Measurements from ENCODE around the gene DAAM2.

DAAM2 gene

DNA sequence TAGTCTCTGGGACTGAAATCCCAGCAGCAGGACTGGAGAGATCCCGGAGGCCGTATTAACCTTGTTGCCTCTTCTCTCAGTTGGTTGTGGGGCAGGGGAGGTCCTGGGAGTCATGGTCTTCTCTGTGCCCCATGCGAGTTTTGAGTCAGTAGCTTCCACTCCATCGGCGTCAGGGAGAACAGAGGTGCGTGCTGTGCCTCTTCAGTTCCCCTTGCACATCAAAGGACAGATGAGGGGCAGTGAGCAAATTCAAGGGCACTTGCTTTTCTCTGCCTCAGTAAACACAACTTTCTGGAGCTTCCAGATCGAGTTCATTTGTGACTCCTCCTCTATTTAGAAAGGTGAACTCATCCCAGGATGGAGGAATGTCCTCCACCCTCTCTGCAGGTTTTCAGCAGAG, 93.5 kb downstream of the DAAM2 start:
- peaks cover 20 to 49% of the 10 kb centered on the region in 2 donors for H3K27me3 Mint-ChIP-seq
- H3K4me3 Mint-ChIP-seq, result no peak overlapping the region
- no peak for DNase-seq
- no peaks in the 10 kb centered on the region for H3K4me1 Mint-ChIP-seq
- ATAC-seq (replicated peaks), result no peak
- H3K9me3 Mint-ChIP-seq, result no peaks in the 10 kb centered on the region
- no peaks in the 10 kb centered on the region for H3K36me3 Mint-ChIP-seq
- H3K27ac Mint-ChIP-seq, result no peak overlapping the region

GRCh38 chr6:39886871-39887270, 94.7 kb downstream of the DAAM2 start:
- Mint-ChIP-seq H3K4me3 (no peak overlapping the region), H3K4me1 (no peaks in the 10 kb centered on the region), H3K27me3 (peaks cover 25 to 55% of the 10 kb centered on the region in 2 donors), H3K36me3 (no peaks in the 10 kb centered on the region), H3K9me3 (no peaks in the 10 kb centered on the region), H3K27ac (no peak overlapping the region)
- DNase-seq (no peak), ATAC-seq (replicated peaks) (no peak)

DNA sequence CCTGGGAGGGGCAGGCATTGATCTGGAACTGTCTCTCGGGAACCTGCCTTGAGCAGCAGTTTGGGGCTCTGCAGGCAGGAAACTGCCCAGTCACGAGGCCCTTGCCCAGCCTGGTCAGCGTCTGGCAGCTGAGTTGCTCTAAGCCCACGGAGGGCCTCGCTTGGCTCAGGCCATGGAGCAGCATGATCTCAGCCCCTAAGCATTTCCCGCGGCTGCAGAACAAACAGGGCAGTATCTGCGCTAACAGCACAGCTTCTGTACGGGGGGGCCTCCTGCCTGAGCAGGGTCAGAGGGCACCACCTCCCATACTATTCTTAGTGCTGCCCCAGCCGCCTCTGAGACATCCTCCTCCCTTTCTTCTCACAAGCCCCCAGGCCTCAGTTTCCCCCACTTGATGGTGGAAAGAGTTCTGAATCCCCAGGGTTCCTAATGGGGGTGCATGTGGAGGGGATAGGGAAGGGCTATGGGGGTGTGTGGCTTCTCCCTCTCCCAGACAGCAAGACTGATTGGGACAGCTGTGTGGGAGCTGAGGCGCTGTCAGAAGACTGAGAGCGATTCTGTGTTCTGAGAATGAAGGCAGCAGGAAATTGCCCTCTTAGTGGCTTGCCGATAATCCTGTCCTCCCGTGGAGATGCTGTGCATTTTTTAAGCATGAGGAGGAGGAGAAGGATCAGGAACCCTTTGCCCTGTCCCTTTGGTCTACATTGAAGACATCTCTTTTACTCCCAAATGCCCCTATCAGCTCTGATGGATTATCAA, 95.7 kb downstream of the DAAM2 start:
- Mint-ChIP-seq H3K4me1 (peaks cover 2 to 4% of the 10 kb centered on the region in 2 donors), H3K36me3 (no peaks in the 10 kb centered on the region), H3K27me3 (peaks cover 26 to 48% of the 10 kb centered on the region in 2 donors), H3K4me3 (no peak overlapping the region), H3K9me3 (no peaks in the 10 kb centered on the region), H3K27ac (no peak overlapping the region)
- ATAC-seq (replicated peaks) (no peak), DNase-seq (no peak)

GRCh38 chr6:39889229-39889628, 97.1 kb downstream of the DAAM2 start:
- peaks cover 26 to 48% of the 10 kb centered on the region in 2 donors for H3K27me3 Mint-ChIP-seq
- DNase-seq (no peak), ATAC-seq (replicated peaks) (no peak)
- peaks cover 2 to 4% of the 10 kb centered on the region in 2 donors for H3K4me1 Mint-ChIP-seq
- no peaks in the 10 kb centered on the region for H3K9me3 Mint-ChIP-seq
- no peaks in the 10 kb centered on the region for H3K36me3 Mint-ChIP-seq
- H3K4me3 Mint-ChIP-seq, result no peak overlapping the region
- H3K27ac Mint-ChIP-seq, result no peak overlapping the region

GRCh38 chr6:39891353-39891752, 99.2 kb downstream of the DAAM2 start:
- Mint-ChIP-seq H3K36me3 (no peaks in the 10 kb centered on the region), H3K4me1 (peaks cover 3 to 9% of the 10 kb centered on the region in 2 donors), H3K4me3 (no peak overlapping the region), H3K9me3 (no peaks in the 10 kb centered on the region), H3K27me3 (peaks cover 26 to 33% of the 10 kb centered on the region in 2 donors), H3K27ac (no peak overlapping the region)
- ATAC-seq (replicated peaks) (no peak), DNase-seq (no peak)

GRCh38 chr6:39891976-39892375, 99.8 kb downstream of the DAAM2 start:
- Mint-ChIP-seq H3K4me3 (no peak overlapping the region), H3K27ac (no peak overlapping the region)
- no peak for ATAC-seq (replicated peaks)

DNA sequence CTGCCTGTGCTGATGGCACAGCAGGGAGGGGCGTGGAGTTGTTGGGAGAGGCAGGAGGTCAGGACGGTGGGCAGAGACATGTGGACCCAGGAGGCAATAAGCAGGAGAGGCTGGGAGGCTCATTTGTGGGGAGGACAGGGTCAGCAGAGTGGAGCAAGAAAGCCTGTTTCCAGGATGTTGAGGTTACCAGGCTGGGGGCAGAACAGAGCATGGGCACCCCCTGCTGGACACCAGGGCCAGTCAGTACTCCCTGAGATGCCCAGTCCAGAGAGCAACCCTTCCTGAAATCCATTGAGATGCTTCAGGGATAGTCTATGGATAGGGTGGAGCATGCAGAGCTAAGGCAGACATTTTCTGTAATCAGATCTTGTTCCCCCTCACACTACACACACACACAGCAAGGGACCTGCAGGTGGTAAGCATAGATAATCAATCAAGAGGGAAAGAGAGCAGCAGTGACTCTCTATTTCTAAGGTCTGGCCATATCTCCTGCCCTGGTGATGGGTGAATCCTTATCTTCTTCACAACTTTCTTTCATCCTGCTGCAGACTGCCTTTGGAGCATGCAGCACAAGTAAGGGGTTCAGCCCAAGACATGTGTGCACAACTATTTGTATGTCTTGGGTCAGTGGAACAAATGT, 100.4 kb downstream of the DAAM2 start:
- peak; percentile 20 for DNase-seq
- H3K36me3 Mint-ChIP-seq, result no peaks in the 10 kb centered on the region
- ATAC-seq (replicated peaks), result peak; percentile 77 to 85
- no peaks in the 10 kb centered on the region for H3K9me3 Mint-ChIP-seq
- no peak overlapping the region for H3K4me3 Mint-ChIP-seq
- H3K27ac Mint-ChIP-seq, result no peak overlapping the region
- peaks cover 7 to 13% of the 10 kb centered on the region in 2 donors for H3K4me1 Mint-ChIP-seq
- peaks cover 19 to 29% of the 10 kb centered on the region in 2 donors for H3K27me3 Mint-ChIP-seq

More at GRCh38 chr6:39891976-39892375, 99.8 kb downstream of the DAAM2 start:
- H3K9me3 Mint-ChIP-seq, result no peaks in the 10 kb centered on the region
- peaks cover 21 to 28% of the 10 kb centered on the region in 2 donors for H3K27me3 Mint-ChIP-seq
- peaks cover 3 to 9% of the 10 kb centered on the region in 2 donors for H3K4me1 Mint-ChIP-seq
- H3K36me3 Mint-ChIP-seq, result no peaks in the 10 kb centered on the region
- DNase-seq, result no peak

- H3K36me3 Mint-ChIP-seq, result no peaks in the 10 kb centered on the region
- H3K9me3 Mint-ChIP-seq, result no peaks in the 10 kb centered on the region
- no peak overlapping the region for H3K4me3 Mint-ChIP-seq
- H3K4me1 Mint-ChIP-seq, result peaks cover 11 to 20% of the 10 kb centered on the region in 2 donors
- H3K27ac Mint-ChIP-seq, result no peak overlapping the region
- ATAC-seq (replicated peaks) (no peak), DNase-seq (no peak)
- H3K27me3 Mint-ChIP-seq, result peaks cover 17 to 28% of the 10 kb centered on the region in 2 donors
These were observed 101.1 kb downstream of the DAAM2 start for GRCh38 chr6:39893286-39893685.

DNA sequence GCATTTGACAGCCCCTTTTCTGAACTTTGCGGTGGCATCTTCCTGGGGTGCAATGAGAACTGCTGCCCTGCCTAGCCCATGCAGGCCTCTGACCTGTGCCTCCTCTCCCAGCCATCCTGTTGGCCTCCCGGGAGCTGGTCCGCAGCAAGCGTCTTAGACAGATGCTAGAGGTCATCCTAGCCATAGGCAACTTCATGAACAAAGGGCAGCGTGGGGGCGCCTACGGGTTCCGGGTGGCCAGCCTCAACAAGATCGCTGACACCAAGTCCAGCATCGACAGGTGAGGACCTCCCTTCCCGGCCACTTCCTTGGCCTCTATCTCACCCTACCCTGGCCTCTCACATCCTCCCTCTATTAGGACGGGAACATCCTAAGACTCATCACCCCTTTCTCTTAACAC, 104.5 kb downstream of the DAAM2 start:
- no peak overlapping the region for H3K4me3 Mint-ChIP-seq
- DNase-seq, result no peak
- H3K36me3 Mint-ChIP-seq, result no peaks in the 10 kb centered on the region
- H3K4me1 Mint-ChIP-seq, result peaks cover 11 to 20% of the 10 kb centered on the region in 2 donors
- no peak overlapping the region for H3K27ac Mint-ChIP-seq
- no peaks in the 10 kb centered on the region for H3K9me3 Mint-ChIP-seq
- ATAC-seq (replicated peaks), result no peak
- H3K27me3 Mint-ChIP-seq, result peaks cover 20 to 25% of the 10 kb centered on the region in 2 donors

GRCh38 chr6:39897698-39898097, 105.5 kb downstream of the DAAM2 start:
- ATAC-seq (replicated peaks) (peak; percentile 79 to 83), DNase-seq (no peak)
- peaks cover 15 to 33% of the 10 kb centered on the region in 2 donors for H3K27me3 Mint-ChIP-seq
- H3K27ac Mint-ChIP-seq, result peak overlapping the region; percentile 47
- no peak overlapping the region for H3K4me3 Mint-ChIP-seq
- no peaks in the 10 kb centered on the region for H3K36me3 Mint-ChIP-seq
- H3K9me3 Mint-ChIP-seq, result no peaks in the 10 kb centered on the region
- peaks cover 10 to 16% of the 10 kb centered on the region in 2 donors for H3K4me1 Mint-ChIP-seq

- Mint-ChIP-seq H3K27ac (no peak overlapping the region), H3K27me3 (peaks cover 15 to 42% of the 10 kb centered on the region in 2 donors), H3K9me3 (no peaks in the 10 kb centered on the region), H3K36me3 (no peaks in the 10 kb centered on the region), H3K4me1 (peaks cover 10 to 16% of the 10 kb centered on the region in 2 donors), H3K4me3 (no peak overlapping the region)
- no peak for ATAC-seq (replicated peaks)
- no peak for DNase-seq
These were observed 106.4 kb downstream of the DAAM2 start for GRCh38 chr6:39898625-39899024.

- DNase-seq, result no peak
- peaks cover 17 to 43% of the 10 kb centered on the region in 2 donors for H3K27me3 Mint-ChIP-seq
These were observed 107.5 kb downstream of the DAAM2 start for GRCh38 chr6:39899554-39900295.

DNA sequence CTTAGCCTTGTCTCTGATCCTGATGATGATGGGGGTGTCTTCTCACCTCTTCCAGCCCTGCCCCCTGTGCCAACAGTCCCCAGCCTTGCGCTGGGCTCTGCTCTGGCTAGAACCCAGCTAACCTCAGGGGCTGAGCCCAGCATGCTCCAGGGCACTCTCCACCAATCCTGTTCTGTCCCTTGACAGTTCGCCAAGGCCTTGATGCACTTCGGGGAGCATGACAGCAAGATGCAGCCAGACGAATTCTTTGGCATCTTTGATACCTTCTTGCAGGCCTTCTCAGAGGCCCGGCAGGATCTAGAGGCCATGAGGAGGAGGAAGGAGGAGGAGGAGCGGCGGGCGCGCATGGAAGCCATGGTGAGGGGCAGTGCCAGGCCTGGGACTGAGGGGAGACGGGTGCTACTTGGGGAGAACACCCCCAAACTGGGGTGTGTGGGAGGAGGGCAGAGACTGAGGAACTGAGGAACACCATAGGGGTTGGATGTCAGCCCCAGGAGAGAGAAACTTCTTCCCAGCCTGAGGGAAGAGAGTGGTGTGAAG, 109.0 kb downstream of the DAAM2 start:
- H3K36me3 Mint-ChIP-seq, result no peaks in the 10 kb centered on the region
- H3K4me1 Mint-ChIP-seq, result peaks cover 8 to 11% of the 10 kb centered on the region in 2 donors
- H3K27me3 Mint-ChIP-seq, result peaks cover 19 to 44% of the 10 kb centered on the region in 2 donors
- no peaks in the 10 kb centered on the region for H3K9me3 Mint-ChIP-seq
- DNase-seq (no peak), ATAC-seq (replicated peaks) (no peak)
- no peak overlapping the region for H3K27ac Mint-ChIP-seq
- no peak overlapping the region for H3K4me3 Mint-ChIP-seq

More at GRCh38 chr6:39899554-39900295, 107.5 kb downstream of the DAAM2 start:
- Mint-ChIP-seq H3K36me3 (no peaks in the 10 kb centered on the region), H3K4me1 (peaks cover 8 to 13% of the 10 kb centered on the region in 2 donors), H3K27ac (no peak overlapping the region), H3K9me3 (no peaks in the 10 kb centered on the region), H3K4me3 (no peak overlapping the region)
- ATAC-seq (replicated peaks), result no peak

GRCh38 chr6:39901670-39902069, 109.5 kb downstream of the DAAM2 start:
- H3K4me3 Mint-ChIP-seq, result no peak overlapping the region
- H3K4me1 Mint-ChIP-seq, result peaks cover 8 to 11% of the 10 kb centered on the region in 2 donors
- no peak for DNase-seq
- ATAC-seq (replicated peaks), result no peak
- no peaks in the 10 kb centered on the region for H3K36me3 Mint-ChIP-seq
- H3K27me3 Mint-ChIP-seq, result peaks cover 19 to 48% of the 10 kb centered on the region in 2 donors
- no peak overlapping the region for H3K27ac Mint-ChIP-seq
- H3K9me3 Mint-ChIP-seq, result no peaks in the 10 kb centered on the region
